ENCODE results near the gene OR6C65.
"Not testable (repeated sequence)": the region's sequence is repeated elsewhere in the genome, so short reads cannot be mapped to it uniquely, and the experiment has no call there.

Gene OR6C65

DNA sequence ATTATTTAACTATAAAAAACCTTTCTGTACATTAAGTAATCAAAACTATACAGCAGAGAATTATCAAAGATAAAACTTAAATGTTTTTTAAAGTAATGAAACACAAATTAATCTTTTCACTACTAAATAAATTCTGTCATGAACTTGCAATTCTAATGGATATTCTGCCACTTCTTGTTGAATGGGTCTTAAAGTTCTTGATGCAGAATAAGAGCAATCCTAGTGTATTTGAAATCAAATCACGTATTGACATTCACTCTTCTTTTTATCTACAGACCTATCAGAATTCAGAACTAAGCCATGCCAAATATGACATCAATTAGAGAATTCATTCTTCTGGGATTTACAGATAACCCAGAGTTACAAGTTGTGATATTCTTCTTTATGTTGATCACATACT is at the start of gene OR6C65:
Gene OR6C65 (plus strand): TSS at position 301 of the 400 bp plus-strand sequence. CDS start 0 bp downstream, at position 301.
- DNase-seq = no peak

DNA sequence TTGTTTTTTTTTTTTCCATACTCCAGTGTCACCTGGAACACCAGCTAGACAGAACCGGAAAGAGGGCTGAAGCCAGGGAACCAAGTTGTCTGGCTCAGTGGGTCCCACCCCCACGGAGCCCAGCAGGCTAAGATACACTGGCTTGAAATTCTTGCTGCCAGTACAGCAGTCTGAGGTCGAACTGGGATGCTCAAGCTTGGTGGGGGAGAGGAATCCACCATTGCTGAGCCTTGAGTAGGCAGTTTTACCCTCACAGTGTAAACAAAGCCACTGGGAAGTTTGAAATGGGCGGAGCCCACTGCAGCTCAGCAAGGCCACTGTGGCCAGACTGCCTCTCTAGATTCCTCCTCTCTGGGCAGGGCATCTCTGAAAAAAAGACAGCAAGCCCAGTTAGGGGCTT is 45.0 kb upstream of the OR6C65 start:
- DNase-seq = not testable (repeated sequence)

DNA sequence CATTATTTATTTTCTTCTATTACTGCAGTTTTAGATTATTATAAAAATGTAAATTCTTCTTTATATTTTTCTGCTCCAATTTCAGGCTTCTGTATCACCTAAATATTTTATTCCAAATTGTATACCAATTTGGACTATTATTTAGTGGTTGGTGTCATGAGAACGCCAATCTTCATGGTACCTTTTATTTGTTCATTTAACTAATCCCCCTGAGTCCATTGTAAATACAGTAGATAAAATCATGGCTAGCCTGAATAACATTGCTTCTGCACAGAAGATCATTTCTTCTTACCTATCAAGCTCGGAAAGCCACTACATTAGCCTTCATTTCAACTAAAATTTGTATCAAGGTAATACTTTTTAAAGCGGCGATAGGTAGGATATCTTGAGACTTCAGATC is 37.7 kb upstream of the OR6C65 start, which contains the start of gene OR6C75:
Gene OR6C75 (plus strand): TSS at position 301 of the 400 bp plus-strand sequence. CDS start 2,136 bp downstream, outside the sequence.
- DNase-seq = no peak

- no peak for DNase-seq
These were observed 35.2 kb upstream of the OR6C65 start for GRCh38 chr12:55365086-55365485.

DNA sequence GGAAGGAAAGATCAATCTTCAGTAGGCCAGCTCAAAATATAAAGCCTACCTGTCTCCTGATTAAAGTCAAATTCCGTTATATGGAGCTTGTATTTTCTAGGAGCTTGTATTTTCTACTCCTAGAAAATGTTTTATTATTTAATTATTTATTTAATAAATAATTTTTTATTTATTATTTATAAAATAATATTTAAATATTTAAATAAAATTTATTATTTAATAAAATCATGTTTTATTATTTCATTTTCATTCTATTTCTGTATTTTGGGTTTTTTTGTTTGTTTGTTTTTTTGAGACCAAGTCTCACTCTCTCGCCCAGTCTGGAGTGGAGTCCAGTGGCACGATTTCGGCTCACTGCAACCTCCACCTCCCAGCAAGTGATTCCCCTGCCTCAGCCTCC is 27.8 kb upstream of the OR6C65 start:
- DNase-seq = no peak

- DNase-seq = no peak
These were observed 14.4 kb upstream of the OR6C65 start for GRCh38 chr12:55385891-55386290.

DNA sequence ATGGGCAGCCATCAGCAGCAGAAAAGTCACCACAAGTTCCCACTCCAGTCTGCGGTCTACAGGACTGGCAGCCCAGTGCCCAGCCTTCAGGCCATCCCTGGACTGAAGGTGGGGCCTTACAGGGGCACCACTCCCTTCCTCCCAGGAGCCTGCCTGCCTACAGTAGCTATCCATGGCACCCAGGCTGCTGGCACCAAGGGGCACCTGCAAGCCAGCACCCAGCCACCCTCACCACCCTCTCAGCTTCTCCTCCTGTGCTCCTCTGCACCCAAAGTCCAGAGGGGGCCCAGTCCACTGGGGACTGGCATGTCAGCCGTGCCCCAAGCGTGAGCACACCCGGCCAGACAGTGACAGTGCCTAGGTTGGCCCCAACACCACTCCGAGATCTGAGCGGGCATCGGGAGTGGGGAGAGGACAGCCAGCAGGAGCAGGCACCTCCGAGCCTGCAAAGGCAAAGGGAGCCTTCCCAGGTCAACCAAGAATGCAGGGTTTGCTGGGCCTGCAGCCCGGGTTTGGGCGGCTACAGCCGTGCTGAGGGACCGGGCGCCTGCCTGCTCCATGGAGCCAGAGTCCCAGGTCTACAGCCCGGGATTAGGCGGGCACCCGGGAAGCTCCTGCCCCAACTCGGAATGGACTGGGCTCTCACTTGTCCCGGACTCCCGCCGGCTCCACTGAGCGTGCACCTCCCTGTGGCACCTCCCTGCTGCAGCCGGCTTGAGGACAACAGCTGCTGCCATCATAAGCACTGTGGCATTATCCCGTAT is 8.1 kb upstream of the OR6C65 start:
- DNase-seq = no peak

DNA sequence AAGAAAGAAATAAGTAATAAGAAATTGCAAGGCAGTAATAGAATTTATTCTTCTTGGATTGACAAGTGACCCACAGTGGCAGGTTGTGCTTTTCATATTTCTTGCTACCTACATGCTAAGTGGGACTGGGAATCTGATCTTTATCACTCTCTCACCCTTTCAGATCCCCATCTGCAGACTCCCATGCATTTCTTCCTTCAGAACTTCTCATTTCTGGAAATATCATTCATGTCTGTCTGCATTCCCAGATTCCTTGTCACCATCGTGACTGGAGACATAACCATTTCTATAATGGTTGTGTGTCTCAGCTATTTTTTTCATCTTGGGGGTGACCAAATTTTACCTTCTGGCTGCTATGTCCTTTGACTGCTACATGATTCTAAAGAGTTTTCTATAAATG is 4.0 kb upstream of the OR6C65 start:
- no peak for DNase-seq

GRCh38 chr12:55407866-55408265 is 7.5 kb downstream of the OR6C65 start:
- no peak for DNase-seq

DNA sequence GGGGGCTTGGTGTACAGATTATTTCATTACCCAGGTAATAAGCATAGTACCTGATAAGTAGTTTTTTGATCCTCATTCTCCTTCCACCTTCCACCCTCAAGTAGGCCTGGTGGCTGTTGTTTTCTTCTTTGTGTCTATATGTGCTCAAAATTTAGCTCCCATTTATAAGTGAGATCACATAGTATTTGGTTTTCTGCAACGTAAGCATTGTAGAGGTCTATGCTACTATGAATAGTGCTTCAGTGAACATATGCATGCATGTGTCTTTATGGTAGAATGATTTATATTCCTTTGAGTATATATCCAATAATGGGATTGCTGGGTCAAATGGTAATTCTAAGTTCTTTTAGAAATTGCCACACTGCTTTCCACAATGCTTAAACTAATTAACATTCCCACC is 8.8 kb downstream of the OR6C65 start:
- not testable (repeated sequence) for DNase-seq

- DNase-seq = not testable (repeated sequence)
These were observed 11.8 kb downstream of the OR6C65 start for GRCh38 chr12:55412138-55412537.

DNA sequence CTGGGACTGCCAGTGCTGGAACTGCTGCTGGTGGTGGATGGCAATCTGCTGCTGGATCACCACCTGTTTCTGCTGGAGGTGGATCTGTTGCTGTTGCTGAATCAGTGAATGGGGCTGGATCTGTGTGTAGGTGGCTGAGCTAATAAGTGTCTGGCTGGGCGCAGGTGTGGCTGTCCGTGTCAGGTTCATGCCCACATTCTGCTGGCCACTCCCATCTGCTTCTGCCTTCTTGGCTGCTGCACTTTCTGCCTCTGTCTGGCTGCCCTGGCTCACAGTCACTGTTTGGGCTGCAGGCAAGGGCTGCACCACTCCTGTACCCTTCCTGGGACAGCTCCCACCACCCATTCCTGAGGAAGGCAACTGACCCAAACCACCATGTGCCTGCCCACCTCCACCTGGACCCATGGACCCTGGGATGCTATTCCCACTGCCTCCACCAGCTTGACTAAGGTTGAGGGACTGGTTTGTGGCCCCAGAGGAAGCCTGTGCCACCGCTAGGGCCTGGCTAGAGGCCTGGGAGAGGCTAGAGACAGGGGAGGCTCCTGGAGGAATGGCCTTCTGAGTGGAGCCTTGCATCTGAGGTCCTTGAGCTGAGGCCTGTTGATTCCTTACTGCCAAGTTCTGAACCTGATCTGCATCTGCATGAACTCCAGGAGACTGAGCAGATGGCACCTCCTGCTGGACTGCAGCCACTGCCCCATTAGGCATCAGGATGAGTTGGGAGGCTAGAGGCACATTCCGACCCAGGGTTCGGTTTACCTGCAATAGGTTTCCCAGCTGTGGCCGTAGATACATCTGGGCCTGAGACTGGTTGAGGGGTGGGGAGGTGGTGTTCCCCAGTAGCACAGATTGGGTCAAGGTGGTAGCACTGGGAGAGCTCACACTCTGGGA is 13.4 kb downstream of the OR6C65 start:
- not testable (repeated sequence) for DNase-seq

DNA sequence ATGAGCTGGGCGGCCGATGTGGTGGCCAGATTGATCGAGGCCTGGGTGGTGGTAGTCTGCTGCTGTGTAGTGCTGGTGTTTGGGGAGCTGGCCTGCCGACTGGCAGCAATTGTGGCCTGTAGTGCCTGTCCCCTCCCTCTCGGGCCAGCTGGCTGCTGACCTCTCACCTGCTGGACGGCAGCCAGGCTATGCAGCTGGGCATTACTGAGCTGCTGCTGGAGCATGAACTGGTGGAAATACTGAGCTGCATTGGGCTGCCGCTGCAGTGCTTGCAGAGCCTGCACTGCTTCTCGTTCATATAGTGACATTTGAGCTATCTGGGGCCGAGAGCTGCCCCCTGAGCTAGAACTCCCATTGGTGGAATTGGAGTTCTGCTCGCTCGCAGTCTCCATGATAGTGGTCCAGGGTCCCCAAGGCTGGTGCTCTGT is 14.1 kb downstream of the OR6C65 start:
- not testable (repeated sequence) for DNase-seq

GRCh38 chr12:55414889-55415288 is 14.6 kb downstream of the OR6C65 start:
- DNase-seq = not testable (repeated sequence)

- no peak for DNase-seq
These were observed 16.6 kb downstream of the OR6C65 start for GRCh38 chr12:55416961-55417360.

DNA sequence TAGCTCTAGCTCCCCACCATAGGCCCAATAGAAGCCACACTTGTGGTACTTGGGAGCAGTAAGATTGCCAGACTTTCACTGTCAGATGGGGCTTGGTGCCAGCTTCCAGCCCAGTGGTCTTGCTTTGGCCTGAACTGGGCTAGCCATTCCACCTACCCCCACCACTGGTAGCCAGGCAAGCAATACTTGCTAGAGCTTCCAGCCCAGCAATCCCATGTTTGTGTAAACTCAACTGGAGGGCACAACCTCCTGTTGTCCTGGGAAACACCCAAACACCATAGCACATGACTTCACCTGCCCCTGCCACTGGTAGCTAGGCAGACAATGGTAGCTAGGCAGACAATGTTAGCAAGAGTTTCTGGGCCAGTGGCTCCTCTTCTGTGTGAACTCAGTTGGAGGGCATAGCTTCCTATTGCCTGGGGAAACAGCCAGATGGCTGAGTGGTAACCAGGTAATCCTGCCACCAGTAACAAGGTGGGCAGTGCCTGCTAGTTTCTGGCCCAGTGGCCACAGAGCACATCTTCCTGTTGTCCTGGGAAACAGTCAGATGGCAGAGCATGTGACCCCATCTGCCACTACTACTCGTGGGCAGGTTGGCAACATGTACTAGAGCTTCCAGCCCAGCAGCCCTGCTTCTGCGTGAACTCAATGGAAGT is 20.1 kb downstream of the OR6C65 start:
- no peak for DNase-seq

DNA sequence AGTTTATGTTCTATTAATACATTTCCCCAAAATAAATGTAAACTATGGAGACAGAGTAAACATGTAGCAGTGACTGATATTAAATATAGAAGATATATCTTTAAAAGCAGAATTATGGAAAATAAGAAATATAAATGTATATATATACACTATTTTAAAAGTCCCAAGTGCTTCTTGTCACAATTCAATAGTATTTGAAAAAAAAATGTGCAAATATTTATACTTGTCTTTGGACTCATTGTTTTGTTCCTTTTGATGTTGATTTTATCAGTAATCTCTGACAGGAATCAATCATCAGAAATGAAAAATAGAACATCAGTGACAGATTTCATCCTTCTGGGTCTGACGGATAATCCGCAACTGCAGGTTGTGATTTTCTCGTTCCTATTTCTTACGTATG is 25.6 kb downstream of the OR6C65 start, which contains the start of gene OR6C76:
Gene OR6C76 (plus strand): TSS at position 301 of the 400 bp plus-strand sequence. CDS start 0 bp downstream, at position 301.
- DNase-seq = no peak

DNA sequence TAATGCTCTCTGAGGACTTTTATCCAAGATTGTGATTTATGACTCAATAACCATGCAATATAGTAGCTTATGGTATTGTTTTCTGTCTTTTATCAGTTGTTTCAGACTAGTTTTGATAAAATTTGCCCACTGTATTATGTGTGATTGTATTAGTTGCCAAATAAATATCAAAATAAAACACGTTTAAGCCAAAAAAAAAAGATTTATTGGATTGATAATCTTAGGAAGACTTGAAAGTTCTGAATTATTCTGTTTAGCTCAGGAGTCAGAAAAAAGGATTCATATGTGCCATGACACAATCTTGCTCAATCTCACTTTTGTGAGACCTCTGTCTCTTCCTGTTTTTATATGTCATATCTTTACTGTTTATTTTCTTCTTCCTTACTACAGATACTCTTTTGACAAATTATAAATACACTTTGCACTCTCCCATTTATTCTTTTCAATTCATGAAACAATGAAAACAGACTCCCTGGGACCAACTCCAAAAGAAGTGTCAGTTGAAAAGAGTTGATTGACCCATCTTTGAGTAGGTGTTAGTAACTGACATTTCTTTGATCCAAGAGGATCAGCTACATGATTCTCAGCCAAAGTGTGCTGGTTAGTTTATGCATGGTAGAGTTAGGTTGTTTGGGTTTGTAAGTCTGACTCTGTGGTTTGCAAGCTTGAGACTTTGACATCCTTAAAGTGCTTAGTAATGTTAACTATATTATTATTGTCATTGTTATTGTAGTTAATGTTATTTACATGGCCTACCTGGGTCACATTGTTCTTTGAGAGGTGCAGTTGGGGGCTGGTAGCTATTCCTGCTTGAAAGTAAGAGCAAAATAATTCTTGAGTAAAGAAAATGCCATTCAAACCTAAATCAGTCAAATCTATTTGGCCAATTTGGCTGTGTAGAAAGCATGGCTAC is 28.3 kb downstream of the OR6C65 start:
- DNase-seq = no peak

- not testable (repeated sequence) for DNase-seq
These were observed 40.9 kb downstream of the OR6C65 start for GRCh38 chr12:55441233-55441632.

- DNase-seq = no peak
These were observed 43.4 kb downstream of the OR6C65 start, which contains the start of gene OR6C2 for GRCh38 chr12:55443776-55444175. TSS of gene OR6C2 (plus strand) at chr12:55444076. CDS start at chr12:55452214, 8,138 bp downstream.

GRCh38 chr12:55445357-55445756 is 45.0 kb downstream of the OR6C65 start:
- DNase-seq = no peak

DNA sequence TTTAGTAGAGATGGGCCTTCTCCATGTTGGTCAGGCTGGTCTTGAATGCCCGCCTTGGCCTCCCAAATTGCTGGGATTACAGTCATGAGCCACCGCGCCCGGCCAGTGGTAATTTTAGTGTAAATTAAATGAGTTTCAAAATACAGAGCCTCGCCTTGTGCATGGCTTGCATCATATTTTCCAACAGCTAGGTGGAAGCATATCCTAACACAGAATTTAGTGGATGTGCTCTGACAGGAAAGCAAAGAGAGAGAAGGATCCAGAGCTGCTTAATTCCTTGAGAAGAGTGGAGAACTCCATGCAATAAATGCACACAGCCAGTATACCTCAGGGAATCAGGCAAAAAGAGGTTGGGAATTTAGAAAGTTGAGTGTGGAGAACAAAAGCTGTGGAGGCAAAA is 46.0 kb downstream of the OR6C65 start:
- no peak for DNase-seq
